CD4-positive, alpha-beta T cell treated with Interleukin-12 subunit alpha and Interleukin-12 subunit beta, for 1 hour (primary cell): Measurements from ENCODE around the gene ILDR1.
"Not testable (repeated sequence)": the region's sequence is repeated elsewhere in the genome, so short reads cannot be mapped to it uniquely, and the experiment has no call there.

Experiments used
- DNase-seq: peaks from one replicate; pipeline ENCODE4 v3.0.0-alpha.2; 2020

The ILDR1 gene

GRCh38 chr3:121942116-121942786 lies 79.8 kb downstream of the ILDR1 start:
- DNase-seq = no peak

GRCh38 chr3:121941592-121941991 lies 80.5 kb downstream of the ILDR1 start:
- DNase-seq = no peak

GRCh38 chr3:121938141-121938855 lies 83.7 kb downstream of the ILDR1 start:
- DNase-seq = not testable (repeated sequence)
